SK-N-MC (cell line): ENCODE data around the gene RHOF.
A peak's percentile ranks its signal among the peaks of the same experiment; 100 is the strongest.
"Not testable (repeated sequence)": the region's sequence is repeated elsewhere in the genome, so short reads cannot be mapped to it uniquely, and the experiment has no call there.

ENCODE experiments used
- DNase-seq: peaks from one replicate; pipeline ENCODE4 v3.0.0-alpha.2; 2011; ENCODE audit warnings: low read depth, low spot score
- H3K27ac ChIP-seq: fragments of 200-600 bp; sonication (generic); 2 replicates; pipeline ENCODE4 v1.5.1; 2016; ENCODE audit warnings: mixed run types
- H3K36me3 ChIP-seq: fragments of 200-600 bp; sonication (generic); 2 replicates; pipeline ENCODE4 v1.6.1; 2017; ENCODE audit warnings: antibody characterized with exemption, low read length, mixed read lengths; ENCODE audit not compliant: insufficient read depth
- H3K4me3 ChIP-seq: fragments of 200-600 bp; sonication (generic); 2 replicates; pipeline ENCODE4 v1.5.1; 2016
- H3K9ac ChIP-seq: fragments of 200-600 bp; sonication (generic); 2 replicates; pipeline ENCODE4 v1.8.0; 2017; ENCODE audit warnings: mixed run types, mixed read lengths; ENCODE audit not compliant: insufficient read length
- H3K9me3 ChIP-seq: fragments of 200-600 bp; sonication (generic); 2 replicates; pipeline ENCODE4 v1.6.1; 2017; ENCODE audit warnings: low read depth, mild to moderate bottlenecking, antibody characterized with exemption, low read length, moderate library complexity, mixed read lengths
- EZH2 ChIP-seq: fragments of 200-600 bp; sonication (generic); IDR thresholded peaks from one replicate; pipeline ENCODE4 v1.6.1; 2017; ENCODE audit warnings: antibody characterized with exemption
- FOXP2 ChIP-seq: optimal IDR thresholded peaks from 2 replicates; pipeline ENCODE3; 2011; ENCODE audit warnings: mild to moderate bottlenecking, moderate library complexity; ENCODE audit not compliant: insufficient read depth; ENCODE audit errors: extremely low read length, control extremely low read depth
- POLR2AphosphoS5 ChIP-seq: IDR thresholded peaks from 2 replicates; pipeline ENCODE4 v1.6.1; 2012; ENCODE audit warnings: mild to moderate bottlenecking, low read depth, low read length, borderline replicate concordance

RHOF gene

DNA sequence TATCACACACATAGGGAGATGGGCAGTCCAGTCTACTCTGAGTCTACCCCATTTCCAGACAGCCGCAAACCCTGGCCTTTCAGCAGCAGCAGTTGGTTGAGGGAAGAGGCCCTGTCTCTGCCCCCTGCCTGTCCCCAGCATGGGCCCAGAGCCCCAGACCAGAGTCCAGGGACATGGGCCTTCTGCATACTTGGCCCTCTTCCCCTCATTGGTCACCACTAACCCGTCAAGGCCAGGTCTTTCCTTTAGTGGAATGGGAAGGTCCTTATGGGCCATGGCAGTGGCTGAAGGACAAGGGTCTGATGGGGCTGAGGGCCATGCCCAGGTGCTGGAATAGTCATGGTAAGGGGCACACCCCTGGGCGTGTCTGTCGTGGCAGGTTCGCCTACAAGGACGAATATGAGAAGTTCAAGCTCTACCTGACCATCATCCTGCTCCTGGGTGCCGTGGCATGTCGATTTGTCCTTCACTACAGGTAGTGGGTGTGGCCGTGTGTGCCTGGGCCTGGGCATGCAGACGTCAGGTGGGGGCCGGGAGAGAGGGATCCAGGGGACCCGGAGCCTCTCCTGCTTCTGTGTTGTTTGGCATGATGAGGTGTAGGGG, 41.6 kb downstream of the RHOF start:
- Histone ChIP-seq H3K27ac (no peak overlapping the region), H3K9me3 (no peaks in the 10 kb centered on the region), H3K36me3 (peaks cover 7% of the 10 kb centered on the region; the same call in 1 of the 2 replicates), H3K4me3 (no peak overlapping the region), H3K9ac (no peak overlapping the region)
- TF ChIP-seq FOXP2, result no peak
- TF ChIP-seq POLR2AphosphoS5, result no peak
- no peak for TF ChIP-seq EZH2
- DNase-seq, result no peak

- TF ChIP-seq POLR2AphosphoS5 (no peak), EZH2 (no peak), FOXP2 (no peak)
- Histone ChIP-seq H3K4me3 (no peak overlapping the region), H3K9me3 (no peaks in the 10 kb centered on the region), H3K36me3 (peaks cover 7% of the 10 kb centered on the region; the same call in 1 of the 2 replicates), H3K27ac (no peak overlapping the region), H3K9ac (no peak overlapping the region)
- DNase-seq, result no peak
Observed at GRCh38 chr12:121751034-121751433, 42.5 kb downstream of the RHOF start.

DNA sequence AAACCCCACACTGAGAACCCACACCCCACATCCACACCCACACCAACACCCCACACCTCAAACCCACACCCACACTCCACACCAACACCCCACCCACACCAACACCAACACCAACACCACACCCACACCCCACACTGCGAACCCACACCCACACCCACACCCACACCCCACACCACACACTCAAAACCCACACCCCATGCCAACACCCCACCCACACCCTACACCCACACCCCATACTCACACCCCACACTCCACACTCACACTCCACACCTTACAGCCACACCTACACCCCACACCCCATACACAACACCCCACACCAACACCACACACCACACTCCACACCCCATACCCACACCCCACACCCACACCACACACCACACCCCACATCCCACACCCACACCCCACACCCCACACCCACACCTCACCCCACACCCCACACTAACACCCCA, 43.0 kb downstream of the RHOF start:
- Histone ChIP-seq H3K4me3 (no peak overlapping the region), H3K9ac (no peak overlapping the region), H3K36me3 (peaks cover 7% of the 10 kb centered on the region; the same call in 1 of the 2 replicates), H3K27ac (no peak overlapping the region), H3K9me3 (no peaks in the 10 kb centered on the region)
- TF ChIP-seq POLR2AphosphoS5, result no peak
- no peak for TF ChIP-seq EZH2
- no peak for TF ChIP-seq FOXP2
- no peak for DNase-seq

- no peak overlapping the region for H3K9ac ChIP-seq
- H3K27ac ChIP-seq, result peak overlapping the region; percentile 68; the same call in 1 of the 2 replicates
- TF ChIP-seq POLR2AphosphoS5 (no peak), FOXP2 (no peak), EZH2 (no peak)
- DNase-seq, result no peak
- peaks cover 7% of the 10 kb centered on the region; the same call in 1 of the 2 replicates for H3K36me3 ChIP-seq
- no peaks in the 10 kb centered on the region for H3K9me3 ChIP-seq
- no peak overlapping the region for H3K4me3 ChIP-seq
Observed at GRCh38 chr12:121749267-121749666, 44.2 kb downstream of the RHOF start.

DNA sequence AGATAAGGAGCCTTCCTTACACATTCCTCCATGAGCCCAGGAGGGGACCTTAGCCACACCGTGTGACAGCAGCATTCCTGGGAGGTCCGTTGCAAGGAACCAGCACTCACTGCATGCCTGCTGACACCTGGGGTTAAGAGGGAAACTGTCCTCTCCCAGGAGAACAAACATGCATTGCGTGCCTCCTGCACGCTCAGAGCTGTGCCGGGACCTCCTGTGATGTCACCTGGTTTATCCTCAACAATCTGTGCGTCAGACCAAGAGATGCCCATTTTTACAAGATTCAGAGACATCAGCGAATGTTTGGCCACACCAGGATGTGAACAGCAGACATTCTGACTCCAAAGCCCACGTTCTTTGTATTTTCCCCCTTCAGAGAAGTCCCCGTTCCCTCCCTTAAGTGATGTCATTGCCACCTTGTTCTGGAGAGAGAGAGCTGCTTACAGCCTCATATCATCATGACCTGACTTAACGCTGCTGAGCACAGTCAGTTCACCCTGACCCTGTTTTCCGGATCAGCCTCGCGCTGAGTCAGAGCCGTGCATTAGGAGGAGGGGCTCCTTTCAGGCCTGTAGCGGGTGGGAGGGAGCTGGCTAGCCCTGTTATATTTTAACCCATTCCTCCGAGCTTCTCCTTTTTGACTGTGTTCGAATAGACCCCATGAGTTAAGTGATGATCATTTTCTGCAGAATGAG, 44.8 kb downstream of the RHOF start:
- TF ChIP-seq FOXP2 (no peak), POLR2AphosphoS5 (no peak), EZH2 (no peak)
- H3K36me3 ChIP-seq, result peaks cover 7% of the 10 kb centered on the region; the same call in 1 of the 2 replicates
- no peaks in the 10 kb centered on the region for H3K9me3 ChIP-seq
- no peak for DNase-seq
- no peak overlapping the region for H3K4me3 ChIP-seq
- H3K27ac ChIP-seq, result peak overlapping the region; percentile 68; the same call in 1 of the 2 replicates
- no peak overlapping the region for H3K9ac ChIP-seq

- Histone ChIP-seq H3K9me3 (no peaks in the 10 kb centered on the region), H3K27ac (peak overlapping the region; percentile 68; the same call in 1 of the 2 replicates), H3K9ac (no peak overlapping the region), H3K36me3 (peaks cover 7% of the 10 kb centered on the region; the same call in 1 of the 2 replicates), H3K4me3 (no peak overlapping the region)
- TF ChIP-seq FOXP2 (no peak), EZH2 (no peak), POLR2AphosphoS5 (no peak)
- no peak for DNase-seq
Observed at GRCh38 chr12:121748218-121748570, 45.3 kb downstream of the RHOF start.

GRCh38 chr12:121745545-121745944, 47.9 kb downstream of the RHOF start:
- not testable (repeated sequence) for DNase-seq, H3K36me3 ChIP-seq, H3K9ac ChIP-seq, H3K27ac ChIP-seq, H3K9me3 ChIP-seq, H3K4me3 ChIP-seq

DNA sequence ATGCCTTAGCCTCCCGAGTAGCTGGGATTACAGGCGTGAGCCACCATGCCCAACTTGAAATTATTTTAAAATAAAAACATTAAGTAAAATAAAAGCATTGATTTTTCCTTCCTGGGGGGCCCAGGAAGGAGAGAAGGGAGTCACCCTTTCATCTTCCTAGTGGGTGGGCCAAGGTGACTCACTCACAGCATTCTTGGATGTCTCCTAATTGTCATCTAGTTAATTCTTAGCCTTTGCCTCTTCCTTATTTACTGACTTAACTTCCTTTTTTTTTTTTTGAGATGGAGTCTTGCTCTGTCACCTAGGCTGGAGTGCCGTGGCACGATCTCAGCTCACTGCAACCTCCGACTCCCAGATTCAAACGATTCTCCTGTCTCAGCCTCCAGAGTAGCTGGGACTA, 51.7 kb downstream of the RHOF start:
- TF ChIP-seq POLR2AphosphoS5 (no peak), FOXP2 (no peak), EZH2 (no peak)
- no peak for DNase-seq
- no peaks in the 10 kb centered on the region for H3K36me3 ChIP-seq
- H3K9ac ChIP-seq, result no peak overlapping the region
- H3K27ac ChIP-seq, result no peak overlapping the region
- H3K4me3 ChIP-seq, result no peak overlapping the region
- no peaks in the 10 kb centered on the region for H3K9me3 ChIP-seq
